OCI-M2 (cell line): Measurements from ENCODE around the gene QRFP.
"Not testable (repeated sequence)": the region's sequence is repeated elsewhere in the genome, so short reads cannot be mapped to it uniquely, and the experiment has no call there.

Experiments
- DNase-seq: peaks from one replicate; lab custom pipeline; 2025; ENCODE audit not compliant: unreplicated experiment; lab: John Stamatoyannopoulos, UW

QRFP gene

GRCh38 chr9:130920233-130920632, 23.6 kb upstream of the QRFP start:
- no peak for DNase-seq

GRCh38 chr9:130919559-130920145, 23.0 kb upstream of the QRFP start:
- DNase-seq: no peak

GRCh38 chr9:130918826-130919558, 22.4 kb upstream of the QRFP start:
- no peak for DNase-seq

GRCh38 chr9:130918101-130918825, 21.7 kb upstream of the QRFP start:
- DNase-seq: no peak

- no peak for DNase-seq
Observed at GRCh38 chr9:130917168-130917960, 20.8 kb upstream of the QRFP start.

GRCh38 chr9:130915096-130915447, 18.5 kb upstream of the QRFP start:
- no peak for DNase-seq

- no peak for DNase-seq
Observed at GRCh38 chr9:130914417-130915095, 17.9 kb upstream of the QRFP start.

- DNase-seq: no peak
Observed at GRCh38 chr9:130913599-130914416, 17.2 kb upstream of the QRFP start.

GRCh38 chr9:130912932-130913598, 16.5 kb upstream of the QRFP start:
- no peak for DNase-seq

- DNase-seq: no peak
Observed at GRCh38 chr9:130911254-130912049, 14.8 kb upstream of the QRFP start.

- DNase-seq: not testable (repeated sequence)
Observed at GRCh38 chr9:130910670-130911069, 14.1 kb upstream of the QRFP start.

- DNase-seq: not testable (repeated sequence)
Observed at GRCh38 chr9:130910041-130910440, 13.4 kb upstream of the QRFP start.

GRCh38 chr9:130908878-130909355, 12.3 kb upstream of the QRFP start:
- no peak for DNase-seq

- DNase-seq: no peak
Observed at GRCh38 chr9:130908146-130908877, 11.7 kb upstream of the QRFP start.

GRCh38 chr9:130906735-130907416, 10.3 kb upstream of the QRFP start:
- no peak for DNase-seq

- no peak for DNase-seq
Observed at GRCh38 chr9:130905902-130906734, 9.5 kb upstream of the QRFP start.
